Kidney epithelial cell (primary cell): ENCODE results near the gene GTPBP1. TPM values are rescaled to one million over a fixed set of nuclear protein-coding genes. Genes with fewer than 3 reads are reported as not detected.

Source experiments
- DNase-seq: peaks from one replicate; pipeline ENCODE4 v3.0.0-alpha.2; 2010; ENCODE audit warnings: low read depth
- H3K27me3 ChIP-seq: 2 replicates; pipeline ENCODE4 v1.6.0; 2011; ENCODE audit warnings: low read length; ENCODE audit not compliant: control insufficient read depth, insufficient read depth
- H3K36me3 ChIP-seq: 2 replicates; pipeline ENCODE4 v1.5.1; 2011; ENCODE audit warnings: low read length; ENCODE audit not compliant: control insufficient read depth, insufficient read depth
- H3K4me3 ChIP-seq: 2 replicates; pipeline ENCODE4 v1.5.1; 2011; ENCODE audit warnings: low read depth, mild to moderate bottlenecking, control low read depth, low read length
- total RNA-seq: library from RNA; depleted of rRNA; stranded (reverse); fragments of >200 nt; gene quantifications from 2 replicates; pipeline ENCODE4 v1.2.3, GENCODE V29; 2015
- TF ChIP-seq, protein P1 (sequence below): IDR thresholded peaks from 2 replicates; pipeline ENCODE4 v1.5.1; 2011; ENCODE audit warnings: mild to moderate bottlenecking, moderate library complexity, low read length, control low read depth, inconsistent platforms; ENCODE audit not compliant: insufficient read depth, poor library complexity, severe bottlenecking

GTPBP1 gene
- total RNA-seq, 1 donor from 2014 or later: 33.0 TPM

- no peak for DNase-seq
- H3K4me3 ChIP-seq: no peak overlapping the region
- H3K27me3 ChIP-seq: no peaks in the 10 kb centered on the region
- TF ChIP-seq, protein P1, sequence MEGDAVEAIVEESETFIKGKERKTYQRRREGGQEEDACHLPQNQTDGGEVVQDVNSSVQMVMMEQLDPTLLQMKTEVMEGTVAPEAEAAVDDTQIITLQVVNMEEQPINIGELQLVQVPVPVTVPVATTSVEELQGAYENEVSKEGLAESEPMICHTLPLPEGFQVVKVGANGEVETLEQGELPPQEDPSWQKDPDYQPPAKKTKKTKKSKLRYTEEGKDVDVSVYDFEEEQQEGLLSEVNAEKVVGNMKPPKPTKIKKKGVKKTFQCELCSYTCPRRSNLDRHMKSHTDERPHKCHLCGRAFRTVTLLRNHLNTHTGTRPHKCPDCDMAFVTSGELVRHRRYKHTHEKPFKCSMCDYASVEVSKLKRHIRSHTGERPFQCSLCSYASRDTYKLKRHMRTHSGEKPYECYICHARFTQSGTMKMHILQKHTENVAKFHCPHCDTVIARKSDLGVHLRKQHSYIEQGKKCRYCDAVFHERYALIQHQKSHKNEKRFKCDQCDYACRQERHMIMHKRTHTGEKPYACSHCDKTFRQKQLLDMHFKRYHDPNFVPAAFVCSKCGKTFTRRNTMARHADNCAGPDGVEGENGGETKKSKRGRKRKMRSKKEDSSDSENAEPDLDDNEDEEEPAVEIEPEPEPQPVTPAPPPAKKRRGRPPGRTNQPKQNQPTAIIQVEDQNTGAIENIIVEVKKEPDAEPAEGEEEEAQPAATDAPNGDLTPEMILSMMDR: no peak
- peaks cover 3% of the 10 kb centered on the region for H3K36me3 ChIP-seq
These were observed 31.7 kb downstream of the GTPBP1 start for GRCh38 chr22:38737302-38738060.

DNA sequence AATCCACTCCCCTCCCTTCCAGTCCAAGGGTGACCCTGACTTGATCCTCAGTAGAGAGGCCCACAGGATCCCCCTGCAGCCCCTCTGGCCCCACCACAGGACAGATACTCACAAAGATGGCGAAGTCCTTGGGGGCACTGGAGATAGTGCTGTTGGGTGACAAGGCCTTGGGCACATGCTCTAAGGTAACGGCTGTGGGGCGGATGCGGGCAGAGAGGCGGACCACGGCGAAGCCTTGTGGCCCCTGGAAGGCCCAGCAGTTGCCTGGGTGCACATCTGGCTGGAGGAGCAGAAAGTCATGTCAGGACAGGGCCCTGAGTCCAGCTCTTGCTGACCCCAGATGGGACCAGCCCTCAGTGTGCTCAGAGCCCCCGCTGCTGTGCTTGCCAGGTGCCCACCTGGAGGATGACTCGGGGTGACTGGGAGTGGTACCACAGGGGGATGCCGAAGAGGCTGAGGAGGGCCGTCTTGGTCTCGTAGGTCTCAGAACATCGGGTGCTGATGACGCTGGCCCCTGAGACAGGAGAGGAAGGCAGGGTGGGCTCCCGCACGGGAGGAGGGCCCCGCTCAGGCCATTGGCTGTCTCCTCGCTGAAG lies 32.8 kb downstream of the GTPBP1 start:
- TF ChIP-seq, protein P1: no peak
- no peaks in the 10 kb centered on the region for H3K27me3 ChIP-seq
- DNase-seq: no peak
- H3K4me3 ChIP-seq: no peak overlapping the region
- peaks cover 3% of the 10 kb centered on the region for H3K36me3 ChIP-seq

DNA sequence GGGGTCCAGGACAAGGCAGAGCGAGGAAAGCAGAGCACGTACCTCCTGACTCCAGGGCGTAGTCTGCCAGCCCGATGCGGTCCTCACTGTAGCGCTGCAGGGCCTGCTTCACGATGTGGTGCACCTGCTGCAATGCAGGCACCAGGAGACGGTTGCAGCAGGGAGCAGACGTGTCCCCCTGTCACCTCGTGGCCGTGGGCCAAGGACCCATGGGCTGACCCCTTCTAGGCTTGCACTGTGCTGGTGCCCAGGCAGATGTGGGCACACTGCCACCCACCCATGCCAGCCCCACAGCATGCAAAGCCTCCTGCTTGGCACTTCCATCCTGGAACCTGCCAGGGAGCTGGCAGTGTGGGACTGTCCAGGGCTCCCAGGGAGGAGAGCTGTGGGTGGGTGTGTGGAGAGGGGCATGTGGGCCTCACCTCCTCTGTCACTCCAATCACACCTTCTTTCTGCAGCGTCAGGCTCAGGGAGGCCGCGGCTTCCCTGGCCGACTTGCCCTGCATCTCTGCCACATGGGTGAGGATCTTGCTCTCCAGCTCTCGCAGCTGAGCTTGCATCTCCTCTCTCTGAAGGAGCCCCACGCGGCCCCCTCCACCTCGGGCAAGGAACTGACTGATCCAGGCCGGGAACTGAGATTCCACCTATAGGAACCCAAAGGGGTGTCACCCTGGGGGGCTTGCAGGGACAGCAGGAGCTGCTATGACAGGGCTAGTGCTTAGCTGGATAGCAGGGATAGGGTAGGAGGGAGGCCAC lies 33.7 kb downstream of the GTPBP1 start:
- Histone ChIP-seq H3K4me3 (no peak overlapping the region), H3K27me3 (no peaks in the 10 kb centered on the region), H3K36me3 (peaks cover 3% of the 10 kb centered on the region)
- TF ChIP-seq, protein P1: no peak
- no peak for DNase-seq

- DNase-seq: no peak
- TF ChIP-seq, protein P1: no peak
- Histone ChIP-seq H3K4me3 (no peak overlapping the region), H3K27me3 (no peaks in the 10 kb centered on the region), H3K36me3 (peaks cover 3% of the 10 kb centered on the region)
These were observed 34.5 kb downstream of the GTPBP1 start for GRCh38 chr22:38740116-38740723.

- Histone ChIP-seq H3K36me3 (peaks cover 3% of the 10 kb centered on the region), H3K27me3 (no peaks in the 10 kb centered on the region), H3K4me3 (no peak overlapping the region)
- DNase-seq: no peak
- TF ChIP-seq, protein P1: no peak
These were observed 35.0 kb downstream of the GTPBP1 start for GRCh38 chr22:38740754-38741153.
